B cell (primary cell): ENCODE data around the gene DRAP1. TPM values are rescaled to one million over a fixed set of nuclear protein-coding genes. Genes with fewer than 3 reads are reported as not detected.
"Not testable (repeated sequence)": the region's sequence is repeated elsewhere in the genome, so short reads cannot be mapped to it uniquely, and the experiment has no call there.

Experiments used
- ATAC-seq: fragments of 200-7000 bp; cut with Tn5 transposase; one replicate; pipeline ENCODE4 v1.10.0; 2021; ENCODE audit warnings: low read depth, mild to moderate bottlenecking, moderate number of reproducible peaks, moderate library complexity
- CTCF ChIA-PET: fragments of 350-600 bp; sonication (Branson Sonifier 250); formaldehyde crosslinking; loops from one replicate; lab custom pipeline; 2021; ENCODE audit warnings: antibody characterized with exemption, inconsistent platforms; lab: Charles Lee
- POLR2A ChIA-PET: fragments of 350-600 bp; sonication (Branson Sonifier 250); formaldehyde crosslinking; loops from one replicate; lab custom pipeline; 2021; ENCODE audit warnings: antibody characterized with exemption; lab: Charles Lee
- DNase-seq: peaks from one replicate; pipeline ENCODE4 v3.0.0; 2013
- H2AFZ ChIP-seq: 2 replicates; pipeline ENCODE4 v1.6.1; 2012; ENCODE audit warnings: mild to moderate bottlenecking, low read depth, low read length; ENCODE audit not compliant: insufficient read depth, poor library complexity, severe bottlenecking
- H3K27ac ChIP-seq, 2 donors: 1 replicate in 1 of 2; 2 replicates in 1 of 2; pipeline ENCODE4 v1.5.1; 2012 to 2013; ENCODE audit warnings: low read length in 2 of 2, mild to moderate bottlenecking in 2 of 2, moderate library complexity in 1 of 2
- H3K27me3 ChIP-seq, 4 experiments: fragments of 200-600 bp in 1 of 4; sonication (generic) in 1 of 4; replicated peaks in 1 of 4; 1 replicate in 2 of 4; 2 replicates in 2 of 4; pipeline versions ENCODE4 v1.6.1 to v1.7.0; 2013 to 2016; ENCODE audit warnings: low read length in 3 of 4, mild to moderate bottlenecking in 2 of 4, mixed read lengths in 1 of 4, moderate library complexity in 1 of 4; ENCODE audit not compliant: insufficient read depth in 4 of 4, control insufficient read depth in 3 of 4; ENCODE audit errors: control extremely low read depth in 1 of 4
- H3K36me3 ChIP-seq, 2 experiments: replicated peaks in 1 of 2; 1 replicate in 1 of 2; 2 replicates in 1 of 2; pipeline versions ENCODE4 v1.6.1 to v1.7.1; 2013; ENCODE audit warnings: low read length in 1 of 2; ENCODE audit not compliant: insufficient read depth in 2 of 2, control insufficient read depth in 1 of 2; ENCODE audit errors: control extremely low read depth in 1 of 2, extremely low read depth in 1 of 2
- H3K4me1 ChIP-seq, 2 donors: fragments of 200-600 bp in 1 of 2; sonication (generic) in 1 of 2; 1 replicate in 1 of 2; 2 replicates in 1 of 2; pipeline versions ENCODE4 v1.5.1 to v1.6.1; 2013 to 2017; ENCODE audit warnings: low read length in 2 of 2; ENCODE audit not compliant: control insufficient read depth in 2 of 2, insufficient read depth in 2 of 2
- H3K4me2 ChIP-seq: replicated peaks from 2 replicates; pipeline ENCODE3; 2012; ENCODE audit warnings: mild to moderate bottlenecking, low read depth, low read length; ENCODE audit not compliant: poor library complexity, severe bottlenecking
- H3K4me3 ChIP-seq, 5 experiments: fragments of 200-600 bp in 1 of 5; sonication (generic) in 1 of 5; 1 replicate in 3 of 5; 2 replicates in 2 of 5; pipeline versions ENCODE4 v1.5.1 to v1.7.0; 2011 to 2016; ENCODE audit warnings: low read length in 4 of 5, mild to moderate bottlenecking in 4 of 5, low read depth in 2 of 5, control low read depth in 1 of 5, moderate library complexity in 1 of 5; ENCODE audit not compliant: insufficient read depth in 1 of 5; ENCODE audit errors: control extremely low read depth in 1 of 5, extremely low read depth in 1 of 5
- H3K79me2 ChIP-seq: fragments of 200-600 bp; sonication (generic); one replicate; pipeline ENCODE4 v1.6.0; 2016; ENCODE audit warnings: low read length; ENCODE audit not compliant: control insufficient read depth, insufficient read depth
- H3K9ac ChIP-seq: fragments of 200-600 bp; sonication (generic); 2 replicates; pipeline ENCODE4 v1.6.1; 2017; ENCODE audit warnings: mild to moderate bottlenecking, low read length, moderate library complexity
- H3K9me3 ChIP-seq, 3 donors: one replicate each; pipeline versions ENCODE4 v1.6.1 to v1.7.1; 2013; ENCODE audit warnings: low read length in 2 of 3; ENCODE audit not compliant: control insufficient read depth in 2 of 3, insufficient read depth in 1 of 3; ENCODE audit errors: control extremely low read depth in 1 of 3
- H4K20me1 ChIP-seq: 2 replicates; pipeline ENCODE4 v1.6.0; 2012; ENCODE audit warnings: mild to moderate bottlenecking, low read length; ENCODE audit not compliant: insufficient read depth, control insufficient read depth, poor library complexity, severe bottlenecking
- H3K27ac Mint-ChIP-seq: one replicate; pipeline ENCODE4 v1.8.0; 2021; ENCODE audit warnings: mixed read lengths
- H3K27me3 Mint-ChIP-seq: one replicate; pipeline ENCODE4 v1.8.0; 2021; ENCODE audit warnings: mixed read lengths
- H3K4me1 Mint-ChIP-seq: one replicate; pipeline ENCODE4 v1.8.0; 2021; ENCODE audit warnings: mixed read lengths
- H3K4me3 Mint-ChIP-seq: one replicate; pipeline ENCODE4 v1.8.0; 2021; ENCODE audit warnings: mixed read lengths
- H3K9me3 Mint-ChIP-seq: one replicate; pipeline ENCODE4 v1.8.0; 2022; ENCODE audit warnings: mixed read lengths; ENCODE audit not compliant: insufficient read depth
- CTCF ChIP-seq: fragments of 200-600 bp; IDR thresholded peaks from one replicate; pipeline ENCODE4 v1.8.0; 2022; ENCODE audit warnings: antibody characterized with exemption, mild to moderate bottlenecking
- EZH2 ChIP-seq: IDR thresholded peaks from 2 replicates; pipeline ENCODE4 v1.6.1; 2012; ENCODE audit warnings: borderline replicate concordance, low read depth, mild to moderate bottlenecking, moderate library complexity, low read length; ENCODE audit not compliant: insufficient read depth, poor library complexity, severe bottlenecking
- WGBS: methylation state at CpG from one replicate; pipeline ENCODE4 v1.1.5; 2013; ENCODE audit warnings: missing lambda C conversion rate; ENCODE audit not compliant: insufficient coverage; 5-methylcytosine and 5-hydroxymethylcytosine counted together
- intact Hi-C: fragments of 100-400 bp; cut with micrococcal nuclease; formaldehyde crosslinking; loops from one replicate; pipeline ENCODE4 v1.10.0; 2022
- polyA plus RNA-seq: library from polyadenylated mRNA; depleted of rRNA; stranded (reverse); fragments of >200 nt; gene quantifications from 2 replicates; pipeline ENCODE4 v1.2.3, GENCODE V29; 2012
- total RNA-seq, 2 donors: library from RNA; stranded (reverse); fragments of 120-200 nt in 1 of 2; gene quantifications; 1 replicate in 1 of 2; 2 replicates in 1 of 2; pipeline versions ENCODE4 v1.2.3 to v1.2.4, GENCODE V29; 2013 to 2022

The DRAP1 gene
- total and polyA plus RNA-seq, 2 donors (not counting 1 experiment from before 2014, with no cell fraction given), result 71.7 to 83.9 TPM

GRCh38 chr11:65951641-65952040 is 32.4 kb downstream of the DRAP1 start:
- WGBS, result 76% methylated on average over 2 of the region's 3 CpGs
- POLR2A ChIA-PET, result interaction anchor here (0.7 kb wide), 1 partner anchor 131 kb away, joined by 3 read pairs; no protein-coding TSS in a partner anchor
- intact Hi-C loops, H3K9ac ChIP-seq, H3K9me3 ChIP-seq, H3K79me2 ChIP-seq, H3K9me3 Mint-ChIP-seq, H3K27me3 ChIP-seq, H3K4me2 ChIP-seq, H3K27me3 Mint-ChIP-seq, DNase-seq, ATAC-seq, H3K27ac ChIP-seq, H3K4me1 Mint-ChIP-seq, H3K4me3 ChIP-seq, CTCF ChIA-PET, H3K27ac Mint-ChIP-seq, H2AFZ ChIP-seq, H3K4me3 Mint-ChIP-seq, H4K20me1 ChIP-seq, H3K36me3 ChIP-seq, H3K4me1 ChIP-seq: not testable (repeated sequence)

- ChIA-PET CTCF (no interaction called here), POLR2A (interaction anchor here (0.7 kb wide), 1 partner anchor 132 kb away, joined by 3 read pairs; no protein-coding TSS in a partner anchor)
- DNase-seq (no peak), ATAC-seq (no peak)
- no peaks in the 10 kb centered on the region for H3K9me3 Mint-ChIP-seq
- Histone ChIP-seq H3K4me1 (peaks cover 9% of the 10 kb centered on the region in 2 donors), H3K79me2 (no peaks in the 10 kb centered on the region), H4K20me1 (no peaks in the 10 kb centered on the region), H3K9me3 (peaks cover 0 to under 1% (median 0%) of the 10 kb centered on the region in 3 donors), H3K27me3 (peaks cover 0 to 3% (median 0%) of the 10 kb centered on the region in 4 experiments), H2AFZ (no peak overlapping the region), H3K9ac (no peak overlapping the region), H3K4me3 (no peak overlapping the region), H3K4me2 (no peak overlapping the region), H3K27ac (no peak overlapping the region), H3K36me3 (no peaks in the 10 kb centered on the region)
- peaks cover 10% of the 10 kb centered on the region for H3K4me1 Mint-ChIP-seq
- no peak for TF ChIP-seq EZH2
- TF ChIP-seq CTCF, result no peak
- H3K27ac Mint-ChIP-seq, result no peak overlapping the region
- H3K27me3 Mint-ChIP-seq, result peaks cover 7% of the 10 kb centered on the region
- WGBS, result 87% methylated on average over 2 of the region's 6 CpGs
- no peak overlapping the region for H3K4me3 Mint-ChIP-seq
- intact Hi-C loops, result no loop called here
Measured at GRCh38 chr11:65952052-65952521, 32.9 kb downstream of the DRAP1 start.
